ENCODE measurements around the gene MEF2C. TPM values are rescaled to one million over a fixed set of nuclear protein-coding genes. Genes with fewer than 3 reads are reported as not detected.
"Not testable (repeated sequence)": the region's sequence is repeated elsewhere in the genome, so short reads cannot be mapped to it uniquely, and the experiment has no call there.

The MEF2C gene
- total RNA-seq, 1 donor from 2014 or later, result 1.9 TPM

DNA sequence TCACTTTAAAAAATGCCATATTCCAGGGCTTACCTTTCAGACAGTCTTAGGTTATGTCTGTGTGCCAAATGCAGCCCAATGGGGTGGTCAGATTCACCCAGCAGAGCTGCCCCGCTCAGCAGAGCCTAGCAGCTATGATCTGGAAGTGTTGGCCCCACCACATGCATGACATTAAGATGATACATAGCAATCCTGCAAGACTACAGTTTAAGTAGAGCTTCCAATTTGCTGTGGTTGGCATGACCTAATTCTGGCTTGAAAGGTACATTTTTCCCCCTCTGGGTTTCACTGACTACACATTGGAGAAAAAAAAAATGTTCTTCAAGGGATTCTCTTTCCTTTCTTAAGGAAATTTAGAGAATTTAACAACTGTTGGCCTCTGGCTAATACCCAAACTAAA is 22.5 kb downstream of the MEF2C start:
- TF ChIP-seq, protein P1, sequence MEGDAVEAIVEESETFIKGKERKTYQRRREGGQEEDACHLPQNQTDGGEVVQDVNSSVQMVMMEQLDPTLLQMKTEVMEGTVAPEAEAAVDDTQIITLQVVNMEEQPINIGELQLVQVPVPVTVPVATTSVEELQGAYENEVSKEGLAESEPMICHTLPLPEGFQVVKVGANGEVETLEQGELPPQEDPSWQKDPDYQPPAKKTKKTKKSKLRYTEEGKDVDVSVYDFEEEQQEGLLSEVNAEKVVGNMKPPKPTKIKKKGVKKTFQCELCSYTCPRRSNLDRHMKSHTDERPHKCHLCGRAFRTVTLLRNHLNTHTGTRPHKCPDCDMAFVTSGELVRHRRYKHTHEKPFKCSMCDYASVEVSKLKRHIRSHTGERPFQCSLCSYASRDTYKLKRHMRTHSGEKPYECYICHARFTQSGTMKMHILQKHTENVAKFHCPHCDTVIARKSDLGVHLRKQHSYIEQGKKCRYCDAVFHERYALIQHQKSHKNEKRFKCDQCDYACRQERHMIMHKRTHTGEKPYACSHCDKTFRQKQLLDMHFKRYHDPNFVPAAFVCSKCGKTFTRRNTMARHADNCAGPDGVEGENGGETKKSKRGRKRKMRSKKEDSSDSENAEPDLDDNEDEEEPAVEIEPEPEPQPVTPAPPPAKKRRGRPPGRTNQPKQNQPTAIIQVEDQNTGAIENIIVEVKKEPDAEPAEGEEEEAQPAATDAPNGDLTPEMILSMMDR (IDR thresholded peaks at IDR 0.05; ENCODE audit: unreplicated experiment), result no peak
- Mint-ChIP-seq H3K4me3 (ENCODE audit: low read depth) (no peak overlapping the region), H3K27ac (no peak overlapping the region), H3K4me1 (ENCODE audit: low read depth) (peaks cover 2% of the 10 kb centered on the region), H3K36me3 (ENCODE audit: insufficient read depth) (peaks cover 4% of the 10 kb centered on the region), H3K27me3 (no peaks in the 10 kb centered on the region), H3K9me3 (ENCODE audit: low read depth) (peaks cover 13% of the 10 kb centered on the region)
- DNase-seq (ENCODE audit: low spot score, unreplicated experiment), result no peak

DNA sequence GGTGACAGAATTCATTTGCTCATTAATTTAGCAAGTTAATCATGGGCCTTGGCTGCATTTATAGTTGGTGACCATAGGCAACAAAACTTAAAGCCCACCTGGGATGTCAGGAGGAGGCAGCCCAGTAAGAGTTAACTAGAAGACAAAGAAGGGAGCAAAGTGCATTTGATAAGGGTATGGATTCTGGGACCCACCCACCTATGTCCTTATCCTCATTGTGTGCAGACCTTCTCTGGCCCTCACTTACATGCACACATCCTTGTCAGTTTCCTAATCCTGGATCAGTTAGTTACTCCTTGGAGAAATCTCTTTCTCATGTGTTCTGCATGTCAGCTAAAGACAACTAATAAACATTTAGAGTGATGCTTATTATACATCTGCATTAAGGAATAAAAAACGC is 24.6 kb downstream of the MEF2C start:
- H3K27ac Mint-ChIP-seq, result no peak overlapping the region
- H3K36me3 Mint-ChIP-seq (ENCODE audit: insufficient read depth), result peaks cover 4% of the 10 kb centered on the region
- no peak overlapping the region for H3K4me3 Mint-ChIP-seq (ENCODE audit: low read depth)
- no peak for DNase-seq (ENCODE audit: low spot score, unreplicated experiment)
- H3K27me3 Mint-ChIP-seq, result no peaks in the 10 kb centered on the region
- H3K4me1 Mint-ChIP-seq (ENCODE audit: low read depth), result peaks cover 2% of the 10 kb centered on the region
- TF ChIP-seq, protein P1 (IDR thresholded peaks at IDR 0.05; ENCODE audit: unreplicated experiment), result no peak
- H3K9me3 Mint-ChIP-seq (ENCODE audit: low read depth), result peaks cover 14% of the 10 kb centered on the region

DNA sequence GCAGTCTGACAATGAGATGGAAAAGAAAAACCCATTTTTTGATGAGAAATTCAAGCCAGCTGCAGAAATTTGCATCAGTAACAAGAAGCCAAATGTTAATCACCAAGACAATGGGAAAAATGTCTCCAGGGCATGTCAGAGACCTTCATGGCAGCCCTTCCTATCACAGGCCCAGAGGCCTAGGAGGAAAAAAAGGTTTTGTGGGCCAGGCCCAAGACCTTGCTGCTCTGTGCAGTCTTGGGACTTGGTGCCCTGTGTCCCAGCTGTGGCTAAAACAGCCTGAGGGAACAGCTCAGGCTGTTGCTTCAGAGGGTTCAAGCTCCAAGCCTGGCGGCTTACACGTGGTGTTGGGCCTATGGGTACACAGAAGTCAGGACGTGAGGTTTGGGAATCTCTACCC is 26.6 kb downstream of the MEF2C start:
- not testable (repeated sequence) for H3K4me3 Mint-ChIP-seq (ENCODE audit: low read depth); H3K27ac Mint-ChIP-seq; H3K27me3 Mint-ChIP-seq; DNase-seq (ENCODE audit: low spot score, unreplicated experiment); H3K36me3 Mint-ChIP-seq (ENCODE audit: insufficient read depth); H3K4me1 Mint-ChIP-seq (ENCODE audit: low read depth)
- peaks cover 14% of the 10 kb centered on the region for H3K9me3 Mint-ChIP-seq (ENCODE audit: low read depth)

DNA sequence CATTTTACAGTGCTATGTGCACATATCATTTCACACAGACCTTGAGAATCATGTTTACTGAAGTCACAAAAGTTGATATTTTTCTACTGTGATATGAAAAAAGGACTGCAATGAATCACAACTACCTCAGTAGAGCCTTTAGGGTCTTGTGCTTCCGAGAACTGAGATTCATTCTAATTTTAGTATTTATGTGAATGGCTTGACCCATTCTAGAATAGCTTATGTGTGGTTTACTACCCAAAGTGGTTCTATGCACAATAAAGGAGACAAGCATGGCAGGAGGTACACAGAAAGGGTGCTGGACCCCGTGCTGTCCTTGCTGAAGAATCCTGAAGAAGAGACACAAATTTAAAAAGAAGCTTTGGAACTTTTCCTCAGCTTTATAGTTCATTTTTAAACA is 28.2 kb downstream of the MEF2C start:
- Mint-ChIP-seq H3K9me3 (ENCODE audit: low read depth) (peaks cover 14% of the 10 kb centered on the region), H3K4me1 (ENCODE audit: low read depth) (peaks cover 2% of the 10 kb centered on the region), H3K4me3 (ENCODE audit: low read depth) (no peak overlapping the region), H3K27ac (no peak overlapping the region), H3K27me3 (no peaks in the 10 kb centered on the region), H3K36me3 (ENCODE audit: insufficient read depth) (peaks cover 4% of the 10 kb centered on the region)
- DNase-seq (ENCODE audit: low spot score, unreplicated experiment), result no peak
- TF ChIP-seq, protein P1 (IDR thresholded peaks at IDR 0.05; ENCODE audit: unreplicated experiment), result no peak

GRCh38 chr5:88847420-88847819 is 35.6 kb downstream of the MEF2C start:
- Mint-ChIP-seq H3K4me1 (ENCODE audit: low read depth) (no peaks in the 10 kb centered on the region), H3K4me3 (ENCODE audit: low read depth) (no peak overlapping the region), H3K9me3 (ENCODE audit: low read depth) (no peaks in the 10 kb centered on the region), H3K36me3 (ENCODE audit: insufficient read depth) (no peaks in the 10 kb centered on the region), H3K27ac (no peak overlapping the region), H3K27me3 (no peaks in the 10 kb centered on the region)
- DNase-seq (ENCODE audit: low spot score, unreplicated experiment), result no peak
- TF ChIP-seq, protein P1 (IDR thresholded peaks at IDR 0.05; ENCODE audit: unreplicated experiment), result no peak

DNA sequence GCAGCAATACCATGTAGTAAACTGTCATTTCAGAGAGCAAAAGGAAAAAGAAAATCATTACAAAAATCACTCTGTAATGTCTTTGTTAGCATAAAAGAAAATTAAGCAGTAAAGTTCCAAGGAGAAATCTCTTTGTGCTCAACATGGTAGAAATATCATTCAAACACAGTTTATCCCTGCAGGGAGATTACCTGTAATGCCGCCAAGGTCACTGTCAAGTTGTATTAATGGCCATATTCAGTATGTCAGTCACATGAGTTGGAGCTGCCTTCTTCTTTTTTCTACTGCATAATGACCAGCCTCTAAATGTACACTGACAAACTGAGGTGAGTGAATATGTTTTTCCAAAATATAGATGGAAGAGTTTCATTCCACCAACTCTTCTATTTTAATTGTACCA is 36.5 kb downstream of the MEF2C start:
- no peaks in the 10 kb centered on the region for H3K9me3 Mint-ChIP-seq (ENCODE audit: low read depth)
- H3K4me1 Mint-ChIP-seq (ENCODE audit: low read depth), result no peaks in the 10 kb centered on the region
- TF ChIP-seq, protein P1 (IDR thresholded peaks at IDR 0.05; ENCODE audit: unreplicated experiment), result no peak
- no peaks in the 10 kb centered on the region for H3K36me3 Mint-ChIP-seq (ENCODE audit: insufficient read depth)
- no peak for DNase-seq (ENCODE audit: low spot score, unreplicated experiment)
- no peak overlapping the region for H3K4me3 Mint-ChIP-seq (ENCODE audit: low read depth)
- no peak overlapping the region for H3K27ac Mint-ChIP-seq
- H3K27me3 Mint-ChIP-seq, result no peaks in the 10 kb centered on the region
